ENCODE data around the gene TOR2A.

TOR2A gene

DNA sequence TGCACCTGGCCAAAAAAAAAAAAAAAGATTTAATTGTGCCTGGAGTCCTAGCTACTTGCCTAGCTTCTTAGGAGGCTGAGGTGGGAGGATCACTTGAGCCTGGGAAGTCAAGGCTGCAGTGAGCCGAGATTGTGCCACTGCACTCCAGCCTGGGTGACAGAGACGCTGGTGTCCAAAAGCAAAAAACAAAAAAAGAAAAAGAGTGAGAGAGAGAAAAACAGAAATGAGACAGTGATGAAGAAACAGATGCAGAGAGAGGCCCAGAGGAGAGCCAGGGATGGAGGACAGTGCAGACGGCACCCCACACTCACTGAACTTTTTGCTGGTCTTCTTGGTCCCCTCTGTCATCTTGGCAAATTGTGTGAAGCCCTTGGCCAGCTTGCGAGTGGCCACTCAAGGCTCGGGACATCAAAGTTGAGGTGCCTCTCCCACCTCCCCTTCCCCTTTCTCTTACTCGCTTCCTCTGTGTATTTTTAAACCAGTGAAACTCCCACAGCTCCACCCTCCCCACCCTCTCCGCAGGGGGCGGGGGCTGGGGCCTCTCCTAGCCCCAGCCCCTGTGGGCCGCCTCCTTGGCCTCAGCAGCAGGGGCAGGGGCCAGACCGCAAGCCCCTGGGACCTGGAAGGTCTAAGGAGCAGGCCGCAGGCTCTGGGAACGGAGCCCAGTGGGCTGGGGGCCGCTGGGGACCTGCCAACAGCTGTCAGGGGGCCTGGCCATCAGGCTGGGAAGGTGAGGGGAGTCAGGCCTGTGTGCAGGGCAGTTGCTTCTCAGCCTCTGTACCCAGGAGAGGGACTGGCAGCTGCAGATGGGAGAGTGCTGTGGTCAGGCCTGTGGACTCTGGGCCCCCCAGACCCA, 43.4 kb upstream of the TOR2A start, which contains the start of gene SH2D3C:
TSS of gene SH2D3C (minus strand) at position 387 of the 856 bp plus-strand sequence. CDS start at position 348, 39 bp downstream.
- no peak for DNase-seq (ENCODE audit: extremely low read depth, low read depth)
- no peak for TF ChIP-seq CTCF (IDR thresholded peaks at IDR 0.05; ENCODE audit: low read depth, low read length)

DNA sequence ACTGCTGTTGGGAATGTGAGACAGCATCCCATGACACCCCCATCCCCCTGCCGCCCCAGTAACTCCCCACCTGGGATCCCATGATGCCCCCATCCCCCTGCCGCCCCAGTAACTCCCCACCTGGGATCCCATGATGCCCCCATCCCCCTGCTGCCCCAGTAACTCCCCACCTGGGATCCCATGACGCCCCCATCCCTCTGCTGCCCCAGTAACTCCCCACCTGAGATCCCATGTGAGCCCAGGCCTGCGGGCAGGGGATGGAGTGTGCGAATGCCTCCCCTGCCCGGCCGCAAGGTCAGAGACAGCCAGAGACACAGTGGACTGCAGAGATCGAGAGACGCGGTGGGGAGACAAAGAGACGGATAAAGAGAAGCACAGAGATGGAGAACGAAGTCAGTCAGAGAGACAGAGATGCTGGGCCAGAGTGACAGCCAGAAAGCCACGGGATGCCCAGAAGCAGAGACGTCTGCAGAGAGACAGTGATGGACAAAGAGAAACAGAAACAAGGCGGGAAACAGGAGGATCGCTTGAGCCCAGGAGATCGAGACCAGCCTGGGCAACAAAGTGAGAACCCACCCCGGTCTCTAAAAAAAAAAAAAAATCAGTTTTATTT, 42.4 kb upstream of the TOR2A start:
- no peak for DNase-seq (ENCODE audit: extremely low read depth, low read depth)
- no peak for TF ChIP-seq CTCF (IDR thresholded peaks at IDR 0.05; ENCODE audit: low read depth, low read length)

GRCh38 chr9:127776924-127777289, 41.8 kb upstream of the TOR2A start:
- TF ChIP-seq CTCF (IDR thresholded peaks at IDR 0.05; ENCODE audit: low read depth, low read length), result no peak
- DNase-seq (ENCODE audit: extremely low read depth, low read depth), result no peak

DNA sequence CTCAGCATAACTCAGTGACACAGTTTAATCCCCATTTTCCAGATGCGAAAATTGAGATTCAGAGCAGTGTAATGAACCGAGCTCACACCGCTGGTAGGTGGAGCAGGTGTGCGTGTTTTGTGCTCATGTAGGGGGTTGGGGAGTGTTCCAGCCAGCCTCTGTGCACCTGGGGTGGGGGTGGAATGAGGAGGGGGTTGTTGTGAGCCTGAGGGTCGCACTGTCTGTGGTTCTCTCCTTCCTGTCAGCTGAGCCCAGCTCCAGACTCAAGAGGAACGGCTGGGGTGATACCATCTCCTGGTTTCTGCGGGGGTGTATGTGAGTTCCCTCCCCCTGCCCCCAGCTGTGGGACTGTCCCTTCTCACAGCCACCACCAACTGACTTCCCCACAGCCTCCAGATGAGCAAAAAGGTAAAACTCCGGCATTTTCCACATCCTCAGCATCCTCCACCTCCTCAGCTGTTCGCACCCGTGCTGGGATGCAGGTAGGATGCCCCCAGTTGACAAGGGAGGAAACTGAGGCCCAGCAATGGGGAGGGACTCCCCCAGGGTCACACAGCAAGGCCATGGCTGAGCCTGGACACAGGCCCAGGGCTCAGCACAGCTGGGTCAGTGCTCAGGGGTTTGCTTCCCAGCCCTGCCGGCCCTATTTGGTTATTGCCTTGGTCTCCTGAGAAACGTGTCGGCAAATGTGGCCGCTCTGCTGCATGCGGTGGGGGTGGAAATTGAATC, 41.3 kb upstream of the TOR2A start:
- DNase-seq (ENCODE audit: extremely low read depth, low read depth), result no peak
- no peak for TF ChIP-seq CTCF (IDR thresholded peaks at IDR 0.05; ENCODE audit: low read depth, low read length)

DNA sequence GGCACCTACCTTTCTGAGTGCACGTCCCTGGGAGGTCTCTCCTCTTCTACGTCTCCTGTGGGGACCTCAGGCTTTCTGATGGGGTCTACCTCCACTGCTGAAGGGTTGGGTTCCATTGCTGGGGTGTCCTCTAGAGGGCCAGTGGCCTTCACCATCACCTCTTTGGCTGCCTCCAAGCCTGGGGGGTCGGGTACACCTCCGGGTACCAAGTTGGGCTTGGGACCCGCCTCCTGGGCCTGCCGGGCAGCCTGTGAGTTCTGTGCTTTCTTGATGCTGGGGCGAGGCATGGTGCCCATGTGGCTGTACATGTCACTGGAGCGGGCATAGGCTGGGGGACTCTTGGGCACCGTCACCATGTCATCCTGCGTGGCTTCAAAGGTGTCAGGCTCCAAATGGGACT, 38.9 kb upstream of the TOR2A start:
- no peak for DNase-seq (ENCODE audit: extremely low read depth, low read depth)

GRCh38 chr9:127773272-127773671, 38.2 kb upstream of the TOR2A start:
- DNase-seq (ENCODE audit: extremely low read depth, low read depth), result no peak
- no peak for TF ChIP-seq CTCF (IDR thresholded peaks at IDR 0.05; ENCODE audit: low read depth, low read length)

More for the DNA sequence above, 38.9 kb upstream of the TOR2A start:
- TF ChIP-seq CTCF (IDR thresholded peaks at IDR 0.05; ENCODE audit: low read depth, low read length), result no peak

DNA sequence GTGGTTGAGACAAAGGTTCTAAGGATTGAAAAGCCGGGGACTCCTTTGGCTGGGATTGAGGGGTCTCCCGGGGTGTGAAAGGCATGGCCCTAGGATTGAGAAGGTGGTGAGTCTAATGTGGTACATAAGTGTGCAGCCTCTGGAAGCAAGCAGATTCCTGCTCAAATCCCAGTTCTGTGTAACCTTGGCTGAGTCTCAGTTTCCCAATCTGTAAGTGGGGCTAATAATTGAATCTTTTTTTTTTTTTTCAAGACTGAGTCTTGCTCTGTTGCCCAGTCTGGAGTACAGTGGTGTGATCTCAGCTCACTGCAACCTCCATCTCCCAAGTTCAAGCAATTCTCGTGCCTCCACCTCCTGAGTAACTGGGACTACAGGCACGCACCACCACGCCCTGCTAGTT, 37.5 kb upstream of the TOR2A start:
- DNase-seq (ENCODE audit: extremely low read depth, low read depth), result no peak
- no peak for TF ChIP-seq CTCF (IDR thresholded peaks at IDR 0.05; ENCODE audit: low read depth, low read length)
